ENCODE results near the gene SCN5A.

The SCN5A gene

GRCh38 chr3:38600551-38600950, 48.9 kb downstream of the SCN5A start:
- no peak for DNase-seq (ENCODE audit: low read depth)

GRCh38 chr3:38599886-38600285, 49.6 kb downstream of the SCN5A start:
- no peak for DNase-seq (ENCODE audit: low read depth)

GRCh38 chr3:38598791-38599190, 50.7 kb downstream of the SCN5A start:
- DNase-seq (ENCODE audit: low read depth), result no peak

GRCh38 chr3:38597502-38598060, 51.9 kb downstream of the SCN5A start:
- no peak for DNase-seq (ENCODE audit: low read depth)

GRCh38 chr3:38595393-38595792, 54.1 kb downstream of the SCN5A start:
- DNase-seq (ENCODE audit: low read depth), result no peak

GRCh38 chr3:38590521-38590920, 59.0 kb downstream of the SCN5A start:
- DNase-seq (ENCODE audit: low read depth), result no peak

- no peak for DNase-seq (ENCODE audit: low read depth)
These were observed 60.2 kb downstream of the SCN5A start for GRCh38 chr3:38588995-38589937.

- no peak for DNase-seq (ENCODE audit: low read depth)
These were observed 61.0 kb downstream of the SCN5A start for GRCh38 chr3:38588371-38588971.

- DNase-seq (ENCODE audit: low read depth), result no peak
These were observed 61.8 kb downstream of the SCN5A start for GRCh38 chr3:38587548-38588131.

- DNase-seq (ENCODE audit: low read depth), result no peak
These were observed 62.7 kb downstream of the SCN5A start for GRCh38 chr3:38586546-38587520.

- DNase-seq (ENCODE audit: low read depth), result no peak
These were observed 63.6 kb downstream of the SCN5A start for GRCh38 chr3:38585791-38586420.

- no peak for DNase-seq (ENCODE audit: low read depth)
These were observed 65.8 kb downstream of the SCN5A start for GRCh38 chr3:38583688-38584087.

GRCh38 chr3:38582941-38583645, 66.4 kb downstream of the SCN5A start:
- no peak for DNase-seq (ENCODE audit: low read depth)

- DNase-seq (ENCODE audit: low read depth), result no peak
These were observed 67.2 kb downstream of the SCN5A start for GRCh38 chr3:38582316-38582715.

- DNase-seq (ENCODE audit: low read depth), result no peak
These were observed 67.7 kb downstream of the SCN5A start for GRCh38 chr3:38581774-38582173.

- no peak for DNase-seq (ENCODE audit: low read depth)
These were observed 68.8 kb downstream of the SCN5A start for GRCh38 chr3:38580450-38581382.

- DNase-seq (ENCODE audit: low read depth), result no peak
These were observed 69.7 kb downstream of the SCN5A start for GRCh38 chr3:38579551-38580449.

GRCh38 chr3:38579141-38579540, 70.3 kb downstream of the SCN5A start:
- DNase-seq (ENCODE audit: low read depth), result no peak

Measured in activated gamma-delta T cell treated with anti-CD3 and anti-CD28 coated beads, Interleukin-2, amount 50 U/mL, for 16 hours (primary cell).